K562 (cell line): ENCODE measurements around the gene SCFD1. TPM values are rescaled to one million over a fixed set of nuclear protein-coding genes. Genes with fewer than 3 reads are reported as not detected.

Experiments used
- ATAC-seq: fragments of 200-7000 bp; cut with Tn5 transposase; 3 replicates; pipeline ENCODE4 v1.9.1; 2020; ENCODE audit warnings: moderate library complexity
- BruUV-seq: library from RNA; stranded (reverse); fragments of 400-500 nt; replicated peaks from 2 replicates; lab custom pipeline; 2021; lab: Mats Ljungman, UMichigan
- CTCF ChIA-PET: fragments of 300-600 bp; formaldehyde crosslinking; extraction: SDS; loops from one replicate; lab custom pipeline; 2021; ENCODE audit warnings: low intra/inter-chr PET ratio; lab: Yijun Ruan, JAX
- POLR2A ChIA-PET: fragments of 300-600, 350-650 bp; sonication (Branson Sonifier 250); formaldehyde crosslinking; extraction: SDS; loops from one replicate; lab custom pipeline; 2021; ENCODE audit warnings: antibody characterized with exemption, inconsistent platforms; lab: Yijun Ruan, JAX
- DNase-seq, 4 experiments: peaks; one replicate each; pipeline versions ENCODE4 v3.0.0 to v3.0.0-alpha.2; 2011 to 2018; ENCODE audit warnings: low spot score in 3 of 4, mixed read lengths in 3 of 4; ENCODE audit errors: extremely low read depth in 1 of 4
- FAIRE-seq: peaks from 2 replicates; lab custom pipeline; 2011; peaks lifted over from hg19 to GRCh38; lab: Jason Lieb, UNC
- H2AFZ ChIP-seq: 2 replicates; pipeline ENCODE4 v1.6.0; 2011; ENCODE audit warnings: low read depth, low read length, control low read depth, inconsistent platforms
- H3K27ac ChIP-seq: fragments of 200-600 bp; 3 replicates; pipeline ENCODE4 v1.8.0; 2011; ENCODE audit warnings: low read depth, mild to moderate bottlenecking, control low read depth, inconsistent platforms, low read length, moderate library complexity, mixed read lengths; ENCODE audit errors: extremely low read depth
- H3K27me3 ChIP-seq, 2 experiments: fragments of 300-600 bp in 1 of 2; 2 replicates in 1 of 2; 3 replicates in 1 of 2; pipeline versions ENCODE4 v1.6.0 to v1.8.0; 2011; ENCODE audit warnings: inconsistent platforms in 2 of 2, low read length in 2 of 2, mild to moderate bottlenecking in 1 of 2, mixed read lengths in 1 of 2, moderate library complexity in 1 of 2; ENCODE audit not compliant: control insufficient read depth in 2 of 2, insufficient read depth in 2 of 2
- H3K36me3 ChIP-seq: fragments of 300-600 bp; 3 replicates; pipeline ENCODE4 v1.8.0; 2011; ENCODE audit warnings: mild to moderate bottlenecking, low read length, inconsistent platforms; ENCODE audit not compliant: control insufficient read depth, insufficient read depth
- H3K4me1 ChIP-seq, 2 experiments: fragments of 200-600 bp in 1 of 2; replicated peaks in 1 of 2; 2 replicates in 1 of 2; 3 replicates in 1 of 2; pipeline versions ENCODE4 v1.5.1 to v1.8.0; 2011; ENCODE audit warnings: inconsistent platforms in 2 of 2, low read length in 2 of 2, mild to moderate bottlenecking in 1 of 2, mixed read lengths in 1 of 2, moderate library complexity in 1 of 2; ENCODE audit not compliant: control insufficient read depth in 2 of 2, insufficient read depth in 2 of 2
- H3K4me2 ChIP-seq: 2 replicates; pipeline ENCODE4 v1.6.1; 2011; ENCODE audit warnings: low read length, control low read depth, inconsistent platforms, mixed read lengths; ENCODE audit not compliant: insufficient read depth
- H3K4me3 ChIP-seq: fragments of 200-600 bp; sonication (generic), shearing (Covaris generic); 2 replicates; pipeline ENCODE4 v1.5.1; 2016; ENCODE audit warnings: control low read depth, inconsistent platforms
- H3K79me2 ChIP-seq: fragments of 200-600 bp; 3 replicates; pipeline ENCODE4 v1.8.0; 2011; ENCODE audit warnings: low read length, inconsistent platforms; ENCODE audit not compliant: control insufficient read depth, insufficient read depth
- H3K9ac ChIP-seq, 2 experiments: 2 replicates each; pipeline versions ENCODE4 v1.6.0 to v1.6.1; 2011; ENCODE audit warnings: low read depth in 2 of 2, low read length in 2 of 2, control low read depth in 1 of 2, inconsistent platforms in 1 of 2, mild to moderate bottlenecking in 1 of 2, mixed read lengths in 1 of 2; ENCODE audit not compliant: insufficient read depth in 1 of 2
- H3K9me1 ChIP-seq: one replicate; pipeline ENCODE4 v1.6.0; 2011; ENCODE audit warnings: inconsistent platforms, mild to moderate bottlenecking, low read length, moderate library complexity; ENCODE audit not compliant: control insufficient read depth, insufficient read depth
- H3K9me3 ChIP-seq: replicated peaks from 2 replicates; pipeline ENCODE4 v1.5.1; 2011; ENCODE audit warnings: low read depth, low read length, inconsistent platforms; ENCODE audit not compliant: control insufficient read depth, insufficient read depth
- H4K20me1 ChIP-seq: replicated peaks from 2 replicates; pipeline ENCODE4 v1.6.1; 2011; ENCODE audit warnings: low read length, inconsistent platforms, mixed read lengths; ENCODE audit not compliant: control insufficient read depth, insufficient read depth
- CEBPB ChIP-seq: fragments of 450-650 bp; IDR thresholded peaks from 2 replicates; pipeline ENCODE4 v1.6.1; 2016; ENCODE audit warnings: missing genetic modification characterization, missing compliant biosample characterization
- CEBPG ChIP-seq, 3 experiments: fragments of 200-800 bp in 1 of 3; sonication (Bioruptor generic) in 1 of 3; sonication (generic) in 1 of 3; formaldehyde crosslinking in 1 of 3; IDR thresholded peaks in 2 of 3; conservative IDR thresholded peaks in 1 of 3; 2 replicates each; pipeline versions ENCODE4 v1.6.1 to v1.8.0; 2016 to 2022; ENCODE audit warnings: missing compliant biosample characterization in 2 of 3, missing genetic modification characterization in 2 of 3, mild to moderate bottlenecking in 1 of 3, missing genetic modification reagents in 1 of 3
- HDAC1 ChIP-seq, 2 experiments: fragments of 450-650 bp; IDR thresholded peaks; 2 replicates each; pipeline ENCODE4 v1.6.1; 2016 to 2017; ENCODE audit warnings: inconsistent platforms in 1 of 2, mild to moderate bottlenecking in 1 of 2, moderate library complexity in 1 of 2
- LCOR ChIP-seq: sonication (generic); formaldehyde crosslinking; IDR thresholded peaks from 2 replicates; pipeline ENCODE4 v1.8.0; 2022; ENCODE audit warnings: mild to moderate bottlenecking, missing genetic modification reagents
- RAD21 ChIP-seq, 2 experiments: fragments of 250-450 bp in 1 of 2; fragments of 450-650 bp in 1 of 2; sonication (Bioruptor Pico) in 1 of 2; formaldehyde crosslinking in 1 of 2; IDR thresholded peaks in 1 of 2; conservative IDR thresholded peaks in 1 of 2; 2 replicates each; pipeline versions ENCODE4 v1.4.0 to v1.8.0; 2020 to 2022; ENCODE audit warnings: mild to moderate bottlenecking in 2 of 2, moderate library complexity in 1 of 2
- ZBTB8A ChIP-seq: fragments of 450-650 bp; IDR thresholded peaks from 2 replicates; pipeline ENCODE4 v1.6.1; 2018; ENCODE audit warnings: mild to moderate bottlenecking, moderate library complexity; ENCODE audit not compliant: partially characterized antibody
- ZNF184 ChIP-seq: sonication (generic); formaldehyde crosslinking; IDR thresholded peaks from 2 replicates; pipeline ENCODE4 v1.5.0; 2020; ENCODE audit warnings: missing genetic modification reagents
- WGBS: fragments of 100-300 bp; shearing (Covaris generic); methylation state at CpG from one replicate; pipeline ENCODE4 v1.1.6; 2016; ENCODE audit warnings: low coverage, mixed read lengths; ENCODE audit not compliant: insufficient coverage; ENCODE audit errors: missing lambda C conversion rate; 5-methylcytosine and 5-hydroxymethylcytosine counted together
- in situ Hi-C: fragments of 300-500 bp; cut with MboI; formaldehyde crosslinking; loops from 4 replicates; pipeline ENCODE4 v1.15.0; 2018; ENCODE audit warnings: inconsistent platforms, mixed read lengths
- intact Hi-C: fragments of 100-400 bp; cut with micrococcal nuclease; formaldehyde crosslinking; loops from 2 replicates; pipeline ENCODE4 v1.14.2; 2022
- polyA plus RNA-seq, 8 experiments: library from polyadenylated mRNA; depleted of rRNA in 4 of 8; stranded (reverse) in 5 of 8; unstranded in 3 of 8; fragments of >200 nt; fragmentation: Nextera tagmentation in 2 of 8; fragmentation: Illumina TruSeq in 1 of 8; extraction: Ambion mirVana in 2 of 8; extraction: Trizol in 1 of 8; gene quantifications; 2 replicates each; pipeline versions ENCODE4 v1.2.1 to v1.2.3, GENCODE V29; 2011 to 2014; ENCODE audit warnings: inconsistent platforms in 1 of 8, missing spikeins in 1 of 8
- total RNA-seq, 7 experiments: library from RNA; depleted of rRNA in 6 of 7; stranded (reverse); fragments of >200 nt in 6 of 7; fragmentation: Illumina TruSeq in 2 of 7; extraction: Trizol in 2 of 7; gene quantifications; 2 replicates each; pipeline versions ENCODE4 v1.2.1 to v1.2.3, GENCODE V29; 2011 to 2021; ENCODE audit warnings: low replicate concordance in 1 of 7
- TF ChIP-seq, protein P1 (sequence below), 3 experiments: IDR thresholded peaks in 2 of 3; conservative IDR thresholded peaks in 1 of 3; 2 replicates each; pipeline ENCODE4 v1.5.1; 2011 to 2012; ENCODE audit warnings: low read length in 3 of 3, mild to moderate bottlenecking in 3 of 3, control low read depth in 2 of 3, improper control_type of control experiment in 1 of 3, inconsistent platforms in 1 of 3, low read depth in 1 of 3, mixed read lengths in 1 of 3, moderate library complexity in 1 of 3; ENCODE audit not compliant: insufficient read depth in 2 of 3
- TF ChIP-seq, protein P2 (sequence below), 2 experiments: fragments of 450-650 bp in 1 of 2; IDR thresholded peaks; 2 replicates each; pipeline ENCODE4 v1.6.1; 2011 to 2017; ENCODE audit warnings: low read depth in 2 of 2, antibody characterized with exemption in 1 of 2, borderline replicate concordance in 1 of 2, low read length in 1 of 2, mild to moderate bottlenecking in 1 of 2, mixed read lengths in 1 of 2; ENCODE audit not compliant: control insufficient read depth in 1 of 2
- TF ChIP-seq, protein P3 (sequence below): fragments of 250-450 bp; sonication (Bioruptor Pico); IDR thresholded peaks from 2 replicates; pipeline ENCODE4 v1.5.0; 2021; ENCODE audit warnings: mild to moderate bottlenecking, borderline replicate concordance

SCFD1 gene
- total and polyA plus RNA-seq, 9 of the 15 experiments (the other 6 are each of a cell fraction or from before 2014, with no cell fraction given), result 48.9 to 112 (median 75.2) TPM

DNA sequence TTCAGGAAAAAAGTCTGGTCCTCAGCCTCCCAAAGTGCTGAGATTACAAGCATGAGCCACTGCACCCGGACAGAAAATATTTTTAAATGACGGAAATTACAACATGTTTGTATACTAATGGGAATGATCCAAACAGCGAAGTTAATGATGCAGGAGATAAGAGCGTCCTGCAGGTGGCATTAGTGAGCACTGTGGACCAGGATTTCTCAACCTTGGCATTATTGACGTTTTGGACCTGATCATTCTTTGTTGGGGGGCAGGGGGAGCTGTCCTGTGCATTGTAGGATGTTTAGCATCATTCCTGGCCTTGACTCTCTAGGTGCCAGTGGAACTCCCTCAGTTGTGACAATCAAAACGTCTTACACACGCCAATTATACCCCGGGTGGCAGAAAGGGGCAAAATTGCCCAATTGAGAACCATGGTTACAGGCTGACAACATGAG lies 34.1 kb downstream of the SCFD1 start:
- no peaks in the 10 kb centered on the region for H3K9me1 ChIP-seq
- TF ChIP-seq HDAC1 (IDR thresholded peaks at IDR 0.05), result no peak
- TF ChIP-seq ZBTB8A, result no peak
- TF ChIP-seq, protein P1, sequence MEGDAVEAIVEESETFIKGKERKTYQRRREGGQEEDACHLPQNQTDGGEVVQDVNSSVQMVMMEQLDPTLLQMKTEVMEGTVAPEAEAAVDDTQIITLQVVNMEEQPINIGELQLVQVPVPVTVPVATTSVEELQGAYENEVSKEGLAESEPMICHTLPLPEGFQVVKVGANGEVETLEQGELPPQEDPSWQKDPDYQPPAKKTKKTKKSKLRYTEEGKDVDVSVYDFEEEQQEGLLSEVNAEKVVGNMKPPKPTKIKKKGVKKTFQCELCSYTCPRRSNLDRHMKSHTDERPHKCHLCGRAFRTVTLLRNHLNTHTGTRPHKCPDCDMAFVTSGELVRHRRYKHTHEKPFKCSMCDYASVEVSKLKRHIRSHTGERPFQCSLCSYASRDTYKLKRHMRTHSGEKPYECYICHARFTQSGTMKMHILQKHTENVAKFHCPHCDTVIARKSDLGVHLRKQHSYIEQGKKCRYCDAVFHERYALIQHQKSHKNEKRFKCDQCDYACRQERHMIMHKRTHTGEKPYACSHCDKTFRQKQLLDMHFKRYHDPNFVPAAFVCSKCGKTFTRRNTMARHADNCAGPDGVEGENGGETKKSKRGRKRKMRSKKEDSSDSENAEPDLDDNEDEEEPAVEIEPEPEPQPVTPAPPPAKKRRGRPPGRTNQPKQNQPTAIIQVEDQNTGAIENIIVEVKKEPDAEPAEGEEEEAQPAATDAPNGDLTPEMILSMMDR (IDR thresholded peaks at IDR 0.05 in 2 of 3, conservative IDR thresholded peaks at IDR 0.05 in 1 of 3; ENCODE audit: insufficient read depth in 2 of 3, low read depth in 1 of 3, low read length in 3 of 3), result peak; percentile 45 to 61 (median 57)
- TF ChIP-seq, protein P2, sequence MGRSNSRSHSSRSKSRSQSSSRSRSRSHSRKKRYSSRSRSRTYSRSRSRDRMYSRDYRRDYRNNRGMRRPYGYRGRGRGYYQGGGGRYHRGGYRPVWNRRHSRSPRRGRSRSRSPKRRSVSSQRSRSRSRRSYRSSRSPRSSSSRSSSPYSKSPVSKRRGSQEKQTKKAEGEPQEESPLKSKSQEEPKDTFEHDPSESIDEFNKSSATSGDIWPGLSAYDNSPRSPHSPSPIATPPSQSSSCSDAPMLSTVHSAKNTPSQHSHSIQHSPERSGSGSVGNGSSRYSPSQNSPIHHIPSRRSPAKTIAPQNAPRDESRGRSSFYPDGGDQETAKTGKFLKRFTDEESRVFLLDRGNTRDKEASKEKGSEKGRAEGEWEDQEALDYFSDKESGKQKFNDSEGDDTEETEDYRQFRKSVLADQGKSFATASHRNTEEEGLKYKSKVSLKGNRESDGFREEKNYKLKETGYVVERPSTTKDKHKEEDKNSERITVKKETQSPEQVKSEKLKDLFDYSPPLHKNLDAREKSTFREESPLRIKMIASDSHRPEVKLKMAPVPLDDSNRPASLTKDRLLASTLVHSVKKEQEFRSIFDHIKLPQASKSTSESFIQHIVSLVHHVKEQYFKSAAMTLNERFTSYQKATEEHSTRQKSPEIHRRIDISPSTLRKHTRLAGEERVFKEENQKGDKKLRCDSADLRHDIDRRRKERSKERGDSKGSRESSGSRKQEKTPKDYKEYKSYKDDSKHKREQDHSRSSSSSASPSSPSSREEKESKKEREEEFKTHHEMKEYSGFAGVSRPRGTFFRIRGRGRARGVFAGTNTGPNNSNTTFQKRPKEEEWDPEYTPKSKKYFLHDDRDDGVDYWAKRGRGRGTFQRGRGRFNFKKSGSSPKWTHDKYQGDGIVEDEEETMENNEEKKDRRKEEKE (IDR thresholded peaks at IDR 0.05; ENCODE audit: borderline replicate concordance in 1 of 2, control insufficient read depth in 1 of 2, low read depth in 2 of 2, low read length in 1 of 2), result no peak
- TF ChIP-seq CEBPG (CRISPR knock-in tag; IDR thresholded peaks at IDR 0.05), result no peak; the same call in 1 of the 2 replicates
- peak in 1 of 2 experiments; percentile 32; a peak in 2 of 4 replicates for TF ChIP-seq CEBPG (tag; conservative IDR thresholded peaks at IDR 0.05 in 1 of 2, IDR thresholded peaks at IDR 0.05 in 1 of 2)
- TF ChIP-seq LCOR (CRISPR knock-in tag), result no peak
- peak in 1 of 2 experiments; percentile 26; a peak in 2 of 4 replicates for TF ChIP-seq RAD21 (CRISPR knock-in tag; conservative IDR thresholded peaks at IDR 0.05 in 1 of 2, IDR thresholded peaks at IDR 0.05 in 1 of 2)
- TF ChIP-seq ZNF184 (CRISPR knock-in tag), result no peak
- TF ChIP-seq, protein P3, sequence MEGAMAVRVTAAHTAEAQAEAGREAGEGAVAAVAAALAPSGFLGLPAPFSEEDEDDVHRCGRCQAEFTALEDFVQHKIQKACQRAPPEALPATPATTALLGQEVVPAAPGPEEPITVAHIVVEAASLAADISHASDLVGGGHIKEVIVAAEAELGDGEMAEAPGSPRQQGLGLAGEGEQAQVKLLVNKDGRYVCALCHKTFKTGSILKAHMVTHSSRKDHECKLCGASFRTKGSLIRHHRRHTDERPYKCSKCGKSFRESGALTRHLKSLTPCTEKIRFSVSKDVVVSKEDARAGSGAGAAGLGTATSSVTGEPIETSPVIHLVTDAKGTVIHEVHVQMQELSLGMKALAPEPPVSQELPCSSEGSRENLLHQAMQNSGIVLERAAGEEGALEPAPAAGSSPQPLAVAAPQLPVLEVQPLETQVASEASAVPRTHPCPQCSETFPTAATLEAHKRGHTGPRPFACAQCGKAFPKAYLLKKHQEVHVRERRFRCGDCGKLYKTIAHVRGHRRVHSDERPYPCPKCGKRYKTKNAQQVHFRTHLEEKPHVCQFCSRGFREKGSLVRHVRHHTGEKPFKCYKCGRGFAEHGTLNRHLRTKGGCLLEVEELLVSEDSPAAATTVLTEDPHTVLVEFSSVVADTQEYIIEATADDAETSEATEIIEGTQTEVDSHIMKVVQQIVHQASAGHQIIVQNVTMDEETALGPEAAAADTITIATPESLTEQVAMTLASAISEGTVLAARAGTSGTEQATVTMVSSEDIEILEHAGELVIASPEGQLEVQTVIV, result no peak
- peak; percentile 70 for TF ChIP-seq CEBPB (tag)
- POLR2A ChIA-PET, result no interaction called here
- no peaks in the 10 kb centered on the region for H3K9me3 ChIP-seq
- H3K27ac ChIP-seq, result no peak overlapping the region
- H3K4me1 ChIP-seq, result peaks cover 0 to 3% of the 10 kb centered on the region in 2 experiments; a peak in 1 of 5 replicates
- H2AFZ ChIP-seq, result no peak overlapping the region
- CTCF ChIA-PET, result interaction anchor here (0.6 kb wide), 1 partner anchor 59 kb away, joined by 3 read pairs; no protein-coding TSS in a partner anchor
- H3K36me3 ChIP-seq, result peaks cover 81% of the 10 kb centered on the region
- H3K9ac ChIP-seq, result no peak overlapping the region
- H3K4me3 ChIP-seq, result no peak overlapping the region
- no peak overlapping the region for H3K4me2 ChIP-seq
- DNase-seq (peak in 3 of 4 experiments; percentile 13 to 37 (median 14)), ATAC-seq (peak; percentile 70), FAIRE-seq (no peak)
- no peaks in the 10 kb centered on the region; the same call in 2 of the 3 replicates for H3K79me2 ChIP-seq
- 65% methylated on average over 8 of the region's 8 CpGs for whole genome bisulfite sequencing
- intact Hi-C loops, result loop anchor here (2.0 kb wide), 1 partner anchor 251 kb away; no protein-coding TSS in a partner anchor
- BruUV-seq, result no TSS peak
- in situ Hi-C loops, result loop anchor here (25.0 kb wide), 1 partner anchor 706 kb away; no protein-coding TSS in a partner anchor
- no peaks in the 10 kb centered on the region for H3K27me3 ChIP-seq
- H4K20me1 ChIP-seq, result no peaks in the 10 kb centered on the region
